HCT116 (cell line): ENCODE measurements around the gene SLC29A1.

Experiments used
- EGR1 ChIP-seq: IDR thresholded peaks from 2 replicates; pipeline ENCODE4 v1.6.1; 2012; ENCODE audit warnings: low read depth
- EZH2 ChIP-seq: fragments of 200-600 bp; sonication (generic); IDR thresholded peaks from 2 replicates; pipeline ENCODE4 v1.6.1; 2017; ENCODE audit warnings: antibody characterized with exemption, mixed run types
- FOSL1 ChIP-seq: IDR thresholded peaks from 2 replicates; pipeline ENCODE4 v1.6.1; 2012; ENCODE audit warnings: low read depth
- JUND ChIP-seq: IDR thresholded peaks from 2 replicates; pipeline ENCODE4 v1.6.1; 2012
- POLR2A ChIP-seq: IDR thresholded peaks from 2 replicates; pipeline ENCODE4 v1.7.0; 2011; ENCODE audit warnings: borderline replicate concordance; ENCODE audit not compliant: insufficient read depth, insufficient read length; ENCODE audit errors: extremely low read depth
- POLR2AphosphoS5 ChIP-seq: IDR thresholded peaks from 2 replicates; pipeline ENCODE4 v1.6.1; 2011; ENCODE audit warnings: mild to moderate bottlenecking, low read depth, low read length, moderate library complexity
- SIN3A ChIP-seq: IDR thresholded peaks from 2 replicates; pipeline ENCODE4 v1.6.1; 2012; ENCODE audit warnings: low read depth
- YY1 ChIP-seq: IDR thresholded peaks from 2 replicates; pipeline ENCODE4 v1.6.1; 2011; ENCODE audit warnings: low read length, low read depth, moderate library complexity, mild to moderate bottlenecking; ENCODE audit not compliant: insufficient replicate concordance; ENCODE audit errors: extremely low read depth
- ZFX ChIP-seq: fragments of 450-650 bp; IDR thresholded peaks from 2 replicates; pipeline ENCODE4 v1.6.1; 2017
- TF ChIP-seq, protein P1 (sequence below), 3 experiments: fragments of 200-600 bp in 1 of 3; sonication (generic) in 1 of 3; IDR thresholded peaks in 2 of 3; conservative IDR thresholded peaks in 1 of 3; 2 replicates each; pipeline ENCODE4 v1.5.1; 2012 to 2017; ENCODE audit warnings: low read depth in 2 of 3, low read length in 2 of 3, antibody characterized with exemption in 1 of 3, borderline replicate concordance in 1 of 3, control low read depth in 1 of 3, mild to moderate bottlenecking in 1 of 3, mixed read lengths in 1 of 3, mixed run types in 1 of 3, moderate library complexity in 1 of 3; ENCODE audit not compliant: insufficient read depth in 1 of 3
- TF ChIP-seq, protein P2 (sequence below): IDR thresholded peaks from 2 replicates; pipeline ENCODE4 v1.6.1; 2012
- TF ChIP-seq, protein P3 (sequence below): IDR thresholded peaks from 2 replicates; pipeline ENCODE4 v1.6.1; 2012
- TF ChIP-seq, protein P4 (sequence below): IDR thresholded peaks from 2 replicates; pipeline ENCODE4 v1.6.1; 2012; ENCODE audit warnings: low read depth
- TF ChIP-seq, protein P5 (sequence below): IDR thresholded peaks from 2 replicates; pipeline ENCODE4 v1.6.1; 2011; ENCODE audit warnings: mild to moderate bottlenecking, low read length, moderate library complexity; ENCODE audit not compliant: insufficient replicate concordance; ENCODE audit errors: extremely low read depth

DNA sequence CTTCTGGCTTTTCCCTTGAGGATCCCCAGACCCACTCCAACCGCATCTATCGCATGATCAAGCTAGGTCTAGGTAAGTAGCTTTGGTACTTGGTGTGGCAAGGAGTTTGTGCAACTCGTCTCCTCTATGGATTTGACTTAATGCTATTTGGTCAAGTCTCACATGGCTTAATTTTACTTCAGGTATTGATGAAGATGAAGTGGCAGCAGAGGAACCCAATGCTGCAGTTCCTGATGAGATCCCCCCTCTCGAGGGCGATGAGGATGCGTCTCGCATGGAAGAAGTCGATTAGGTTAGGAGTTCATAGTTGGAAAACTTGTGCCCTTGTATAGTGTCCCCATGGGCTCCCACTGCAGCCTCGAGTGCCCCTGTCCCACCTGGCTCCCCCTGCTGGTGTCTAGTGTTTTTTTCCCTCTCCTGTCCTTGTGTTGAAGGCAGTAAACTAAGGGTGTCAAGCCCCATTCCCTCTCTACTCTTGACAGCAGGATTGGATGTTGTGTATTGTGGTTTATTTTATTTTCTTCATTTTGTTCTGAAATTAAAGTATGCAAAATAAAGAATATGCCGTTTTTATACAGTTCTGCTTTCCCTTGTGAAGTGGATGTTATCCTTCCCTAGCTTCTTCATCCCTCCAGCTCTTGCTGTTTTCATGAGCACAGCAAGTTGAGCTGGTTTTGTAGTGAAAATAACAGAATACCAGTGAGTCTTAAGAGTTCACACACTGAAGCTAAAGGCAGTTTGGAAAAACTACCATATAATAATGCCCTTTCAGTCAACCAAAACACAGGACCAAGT lies 30.1 kb downstream of the SLC29A1 start:
- TF ChIP-seq JUND (no peak), EZH2 (no peak), SIN3A (no peak), POLR2A (no peak), POLR2AphosphoS5 (peak; percentile 9; the same call in 1 of the 2 replicates), ZFX (no peak), YY1 (no peak), EGR1 (no peak), FOSL1 (no peak)
- TF ChIP-seq, protein P1, sequence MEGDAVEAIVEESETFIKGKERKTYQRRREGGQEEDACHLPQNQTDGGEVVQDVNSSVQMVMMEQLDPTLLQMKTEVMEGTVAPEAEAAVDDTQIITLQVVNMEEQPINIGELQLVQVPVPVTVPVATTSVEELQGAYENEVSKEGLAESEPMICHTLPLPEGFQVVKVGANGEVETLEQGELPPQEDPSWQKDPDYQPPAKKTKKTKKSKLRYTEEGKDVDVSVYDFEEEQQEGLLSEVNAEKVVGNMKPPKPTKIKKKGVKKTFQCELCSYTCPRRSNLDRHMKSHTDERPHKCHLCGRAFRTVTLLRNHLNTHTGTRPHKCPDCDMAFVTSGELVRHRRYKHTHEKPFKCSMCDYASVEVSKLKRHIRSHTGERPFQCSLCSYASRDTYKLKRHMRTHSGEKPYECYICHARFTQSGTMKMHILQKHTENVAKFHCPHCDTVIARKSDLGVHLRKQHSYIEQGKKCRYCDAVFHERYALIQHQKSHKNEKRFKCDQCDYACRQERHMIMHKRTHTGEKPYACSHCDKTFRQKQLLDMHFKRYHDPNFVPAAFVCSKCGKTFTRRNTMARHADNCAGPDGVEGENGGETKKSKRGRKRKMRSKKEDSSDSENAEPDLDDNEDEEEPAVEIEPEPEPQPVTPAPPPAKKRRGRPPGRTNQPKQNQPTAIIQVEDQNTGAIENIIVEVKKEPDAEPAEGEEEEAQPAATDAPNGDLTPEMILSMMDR (IDR thresholded peaks at IDR 0.05 in 2 of 3, conservative IDR thresholded peaks at IDR 0.05 in 1 of 3; ENCODE audit: borderline replicate concordance in 1 of 3, insufficient read depth in 1 of 3, low read depth in 2 of 3, low read length in 2 of 3): peak in 2 of 3 experiments; percentile 57 to 60; a peak in 4 of 6 replicates
- TF ChIP-seq, protein P2, sequence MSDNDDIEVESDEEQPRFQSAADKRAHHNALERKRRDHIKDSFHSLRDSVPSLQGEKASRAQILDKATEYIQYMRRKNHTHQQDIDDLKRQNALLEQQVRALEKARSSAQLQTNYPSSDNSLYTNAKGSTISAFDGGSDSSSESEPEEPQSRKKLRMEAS: no peak
- TF ChIP-seq, protein P3, sequence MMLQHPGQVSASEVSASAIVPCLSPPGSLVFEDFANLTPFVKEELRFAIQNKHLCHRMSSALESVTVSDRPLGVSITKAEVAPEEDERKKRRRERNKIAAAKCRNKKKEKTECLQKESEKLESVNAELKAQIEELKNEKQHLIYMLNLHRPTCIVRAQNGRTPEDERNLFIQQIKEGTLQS: no peak
- TF ChIP-seq, protein P4, sequence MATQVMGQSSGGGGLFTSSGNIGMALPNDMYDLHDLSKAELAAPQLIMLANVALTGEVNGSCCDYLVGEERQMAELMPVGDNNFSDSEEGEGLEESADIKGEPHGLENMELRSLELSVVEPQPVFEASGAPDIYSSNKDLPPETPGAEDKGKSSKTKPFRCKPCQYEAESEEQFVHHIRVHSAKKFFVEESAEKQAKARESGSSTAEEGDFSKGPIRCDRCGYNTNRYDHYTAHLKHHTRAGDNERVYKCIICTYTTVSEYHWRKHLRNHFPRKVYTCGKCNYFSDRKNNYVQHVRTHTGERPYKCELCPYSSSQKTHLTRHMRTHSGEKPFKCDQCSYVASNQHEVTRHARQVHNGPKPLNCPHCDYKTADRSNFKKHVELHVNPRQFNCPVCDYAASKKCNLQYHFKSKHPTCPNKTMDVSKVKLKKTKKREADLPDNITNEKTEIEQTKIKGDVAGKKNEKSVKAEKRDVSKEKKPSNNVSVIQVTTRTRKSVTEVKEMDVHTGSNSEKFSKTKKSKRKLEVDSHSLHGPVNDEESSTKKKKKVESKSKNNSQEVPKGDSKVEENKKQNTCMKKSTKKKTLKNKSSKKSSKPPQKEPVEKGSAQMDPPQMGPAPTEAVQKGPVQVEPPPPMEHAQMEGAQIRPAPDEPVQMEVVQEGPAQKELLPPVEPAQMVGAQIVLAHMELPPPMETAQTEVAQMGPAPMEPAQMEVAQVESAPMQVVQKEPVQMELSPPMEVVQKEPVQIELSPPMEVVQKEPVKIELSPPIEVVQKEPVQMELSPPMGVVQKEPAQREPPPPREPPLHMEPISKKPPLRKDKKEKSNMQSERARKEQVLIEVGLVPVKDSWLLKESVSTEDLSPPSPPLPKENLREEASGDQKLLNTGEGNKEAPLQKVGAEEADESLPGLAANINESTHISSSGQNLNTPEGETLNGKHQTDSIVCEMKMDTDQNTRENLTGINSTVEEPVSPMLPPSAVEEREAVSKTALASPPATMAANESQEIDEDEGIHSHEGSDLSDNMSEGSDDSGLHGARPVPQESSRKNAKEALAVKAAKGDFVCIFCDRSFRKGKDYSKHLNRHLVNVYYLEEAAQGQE: no peak
- TF ChIP-seq, protein P5, sequence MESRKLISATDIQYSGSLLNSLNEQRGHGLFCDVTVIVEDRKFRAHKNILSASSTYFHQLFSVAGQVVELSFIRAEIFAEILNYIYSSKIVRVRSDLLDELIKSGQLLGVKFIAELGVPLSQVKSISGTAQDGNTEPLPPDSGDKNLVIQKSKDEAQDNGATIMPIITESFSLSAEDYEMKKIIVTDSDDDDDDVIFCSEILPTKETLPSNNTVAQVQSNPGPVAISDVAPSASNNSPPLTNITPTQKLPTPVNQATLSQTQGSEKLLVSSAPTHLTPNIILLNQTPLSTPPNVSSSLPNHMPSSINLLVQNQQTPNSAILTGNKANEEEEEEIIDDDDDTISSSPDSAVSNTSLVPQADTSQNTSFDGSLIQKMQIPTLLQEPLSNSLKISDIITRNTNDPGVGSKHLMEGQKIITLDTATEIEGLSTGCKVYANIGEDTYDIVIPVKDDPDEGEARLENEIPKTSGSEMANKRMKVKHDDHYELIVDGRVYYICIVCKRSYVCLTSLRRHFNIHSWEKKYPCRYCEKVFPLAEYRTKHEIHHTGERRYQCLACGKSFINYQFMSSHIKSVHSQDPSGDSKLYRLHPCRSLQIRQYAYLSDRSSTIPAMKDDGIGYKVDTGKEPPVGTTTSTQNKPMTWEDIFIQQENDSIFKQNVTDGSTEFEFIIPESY: no peak
